HT-29 (cell line): ENCODE measurements around the gene SPATA9. TPM values are rescaled to one million over a fixed set of nuclear protein-coding genes. Genes with fewer than 3 reads are reported as not detected.
"Not testable (repeated sequence)": the region's sequence is repeated elsewhere in the genome, so short reads cannot be mapped to it uniquely, and the experiment has no call there.

ENCODE experiments used
- DNase-seq: peaks from one replicate; pipeline ENCODE4 v3.0.0-alpha.2; 2015; ENCODE audit warnings: low spot score
- total RNA-seq: library from RNA; depleted of rRNA; stranded (reverse); fragments of >200 nt; shearing (Covaris generic); gene quantifications from 2 replicates; pipeline ENCODE4 v1.2.3, GENCODE V29; 2014

The SPATA9 gene
- total RNA-seq, 1 experiment from 2014 or later, result not detected

GRCh38 chr5:95717439-95717838 lies 34.6 kb upstream of the SPATA9 start:
- DNase-seq, result no peak

- DNase-seq, result peak; percentile 30
Measured at GRCh38 chr5:95715799-95716461, 33.1 kb upstream of the SPATA9 start.

- no peak for DNase-seq
Measured at GRCh38 chr5:95713960-95714710, 31.3 kb upstream of the SPATA9 start.

- DNase-seq, result not testable (repeated sequence)
Measured at GRCh38 chr5:95713246-95713645, 30.5 kb upstream of the SPATA9 start.

- DNase-seq, result peak; percentile 73
Measured at GRCh38 chr5:95712347-95712958, 29.7 kb upstream of the SPATA9 start.

- no peak for DNase-seq
Measured at GRCh38 chr5:95711501-95712346, 28.9 kb upstream of the SPATA9 start.

- DNase-seq, result peak; percentile 49
Measured at GRCh38 chr5:95710651-95711500, 28.1 kb upstream of the SPATA9 start.

- peak; percentile 55 for DNase-seq
Measured at GRCh38 chr5:95709967-95710650, 27.3 kb upstream of the SPATA9 start.

GRCh38 chr5:95708876-95709275 lies 26.1 kb upstream of the SPATA9 start:
- no peak for DNase-seq

- not testable (repeated sequence) for DNase-seq
Measured at GRCh38 chr5:95707534-95708188, 24.9 kb upstream of the SPATA9 start.

- no peak for DNase-seq
Measured at GRCh38 chr5:95707055-95707454, 24.3 kb upstream of the SPATA9 start.

- DNase-seq, result not testable (repeated sequence)
Measured at GRCh38 chr5:95706196-95706595, 23.4 kb upstream of the SPATA9 start.

- DNase-seq, result no peak
Measured at GRCh38 chr5:95704150-95704549, 21.4 kb upstream of the SPATA9 start.

- no peak for DNase-seq
Measured at GRCh38 chr5:95701074-95701473, 18.3 kb upstream of the SPATA9 start.

- no peak for DNase-seq
Measured at GRCh38 chr5:95699337-95699736, 16.5 kb upstream of the SPATA9 start.

- DNase-seq, result no peak
Measured at GRCh38 chr5:95697781-95698681, 15.2 kb upstream of the SPATA9 start.

GRCh38 chr5:95690333-95690732 lies 7.5 kb upstream of the SPATA9 start:
- DNase-seq, result no peak

- no peak for DNase-seq
Measured at GRCh38 chr5:95689680-95690079, 6.9 kb upstream of the SPATA9 start.

- no peak for DNase-seq
Measured at GRCh38 chr5:95686651-95687050, 3.9 kb upstream of the SPATA9 start.
